ENCODE results near the gene REELD1.

- TF ChIP-seq POLR2A (IDR thresholded peaks at IDR 0.05) = no peak
- TF ChIP-seq POLR2AphosphoS5 (IDR thresholded peaks at IDR 0.05) = no peak
These were observed 41.1 kb downstream of the REELD1 start for GRCh38 chr4:146255463-146255862.
